Progenitor cell of endocrine pancreas (in vitro differentiated cells): ENCODE data around the gene PLEKHG4B. TPM values are rescaled to one million over a fixed set of nuclear protein-coding genes. Genes with fewer than 3 reads are reported as not detected.

Experiments
- DNase-seq: peaks from one replicate; pipeline ENCODE4 v3.0.0; 2021; ENCODE audit warnings: low spot score; ENCODE audit not compliant: unreplicated experiment
- H3K27ac Mint-ChIP-seq: 2 replicates; pipeline ENCODE4 v1.8.0; 2021; ENCODE audit warnings: mild to moderate bottlenecking, moderate library complexity, mixed read lengths
- H3K27me3 Mint-ChIP-seq: 2 replicates; pipeline ENCODE4 v1.8.0; 2021; ENCODE audit warnings: mixed read lengths
- H3K36me3 Mint-ChIP-seq: 2 replicates; pipeline ENCODE4 v1.8.0; 2022; ENCODE audit warnings: mixed read lengths; ENCODE audit not compliant: insufficient read depth
- H3K4me1 Mint-ChIP-seq: 2 replicates; pipeline ENCODE4 v1.8.0; 2021; ENCODE audit warnings: low read depth, mixed read lengths
- H3K4me3 Mint-ChIP-seq: 2 replicates; pipeline ENCODE4 v1.8.0; 2021; ENCODE audit warnings: low read depth, mild to moderate bottlenecking, moderate library complexity, mixed read lengths
- H3K9me3 Mint-ChIP-seq: 2 replicates; pipeline ENCODE4 v1.8.0; 2021; ENCODE audit warnings: low read depth, mixed read lengths
- CTCF ChIP-seq: fragments of 200-600 bp; sonication (generic); IDR thresholded peaks from one replicate; pipeline ENCODE4 v1.5.0; 2021; ENCODE audit warnings: antibody characterized with exemption, mild to moderate bottlenecking; ENCODE audit not compliant: unreplicated experiment
- total RNA-seq: library from RNA; stranded (reverse); gene quantifications from 2 replicates; pipeline ENCODE4 v1.2.1, GENCODE V29; 2021

Gene PLEKHG4B
- total RNA-seq, 1 donor from 2014 or later = 59.5 TPM

- Mint-ChIP-seq H3K9me3 (peaks cover 3% of the 10 kb centered on the region), H3K4me1 (no peaks in the 10 kb centered on the region), H3K4me3 (no peak overlapping the region), H3K27me3 (no peaks in the 10 kb centered on the region), H3K36me3 (peaks cover 42% of the 10 kb centered on the region), H3K27ac (peak overlapping the region; percentile 41)
- no peak for TF ChIP-seq CTCF
- no peak for DNase-seq
Measured at GRCh38 chr5:160173-160510, 68.2 kb downstream of the PLEKHG4B start.

GRCh38 chr5:160921-161802 is 69.2 kb downstream of the PLEKHG4B start:
- Mint-ChIP-seq H3K9me3 (peaks cover 3% of the 10 kb centered on the region), H3K36me3 (peaks cover 36% of the 10 kb centered on the region), H3K27ac (peak overlapping the region; percentile 35), H3K4me1 (no peaks in the 10 kb centered on the region), H3K4me3 (no peak overlapping the region), H3K27me3 (no peaks in the 10 kb centered on the region)
- TF ChIP-seq CTCF = no peak
- DNase-seq = no peak

GRCh38 chr5:161803-162110 is 69.8 kb downstream of the PLEKHG4B start:
- Mint-ChIP-seq H3K4me3 (no peak overlapping the region), H3K27ac (peak overlapping the region; percentile 35), H3K4me1 (no peaks in the 10 kb centered on the region), H3K27me3 (no peaks in the 10 kb centered on the region), H3K9me3 (peaks cover 3% of the 10 kb centered on the region), H3K36me3 (peaks cover 35% of the 10 kb centered on the region)
- DNase-seq = no peak
- TF ChIP-seq CTCF = no peak

- Mint-ChIP-seq H3K27ac (no peak overlapping the region), H3K27me3 (no peaks in the 10 kb centered on the region), H3K9me3 (peaks cover 3% of the 10 kb centered on the region), H3K36me3 (peaks cover 31% of the 10 kb centered on the region), H3K4me1 (no peaks in the 10 kb centered on the region), H3K4me3 (no peak overlapping the region)
- no peak for TF ChIP-seq CTCF
- no peak for DNase-seq
Measured at GRCh38 chr5:162190-162564, 70.2 kb downstream of the PLEKHG4B start.

GRCh38 chr5:162565-163337 is 70.8 kb downstream of the PLEKHG4B start:
- DNase-seq = no peak
- H3K27me3 Mint-ChIP-seq = no peaks in the 10 kb centered on the region
- H3K4me3 Mint-ChIP-seq = no peak overlapping the region
- no peaks in the 10 kb centered on the region for H3K4me1 Mint-ChIP-seq
- H3K36me3 Mint-ChIP-seq = peaks cover 29% of the 10 kb centered on the region
- TF ChIP-seq CTCF = no peak
- H3K27ac Mint-ChIP-seq = no peak overlapping the region
- H3K9me3 Mint-ChIP-seq = peaks cover 3% of the 10 kb centered on the region
